ENCODE data around the gene HSPA12A. TPM values are rescaled to one million over a fixed set of nuclear protein-coding genes. Genes with fewer than 3 reads are reported as not detected.

HSPA12A gene
- total RNA-seq, 1 experiment from 2014 or later = 3.1 TPM

DNA sequence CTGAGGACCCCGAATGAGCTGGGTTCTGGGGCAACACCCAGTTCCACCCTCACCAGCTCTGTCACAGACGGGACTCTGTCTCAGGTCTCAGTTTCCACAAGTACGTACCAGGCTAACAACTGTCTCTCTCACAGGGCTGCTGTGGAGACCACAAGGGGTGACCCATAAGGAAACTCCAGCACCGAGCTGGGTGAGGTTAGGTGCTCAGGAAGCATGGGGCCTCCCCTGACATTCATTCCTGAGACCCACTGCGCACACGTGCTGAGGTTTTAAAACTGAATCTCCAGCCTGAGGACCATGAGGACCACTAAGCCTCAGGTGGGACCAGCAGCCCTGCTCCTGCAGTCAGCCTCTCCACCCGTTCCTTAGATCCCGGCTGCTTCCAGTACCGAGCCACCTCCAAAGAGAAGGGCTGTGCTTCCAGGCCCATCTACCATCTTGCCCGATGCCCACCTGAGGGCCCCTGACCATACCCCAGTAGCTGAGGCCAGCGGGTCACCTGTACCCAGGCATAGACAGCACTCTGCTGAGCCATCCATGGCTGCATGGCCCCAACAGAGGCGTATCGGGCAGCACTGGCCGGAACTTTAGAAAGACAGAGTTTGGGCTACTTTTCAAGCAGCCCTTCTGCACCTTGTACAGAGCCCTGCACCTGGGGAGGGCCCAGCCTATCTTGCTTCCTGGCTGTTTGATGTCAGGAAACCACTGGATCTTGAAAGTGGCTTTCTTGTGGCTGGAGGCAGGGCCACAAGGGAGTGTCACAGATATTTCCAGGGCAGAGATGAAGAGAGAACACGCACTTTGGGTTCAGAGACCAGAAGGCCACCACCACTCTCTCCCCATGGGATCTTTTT lies 18.7 kb downstream of the HSPA12A start:
- Histone ChIP-seq H3K27me3 (ENCODE audit: low read length) (no peaks in the 10 kb centered on the region), H4K20me1 (ENCODE audit: low read length) (no peaks in the 10 kb centered on the region), H3K9ac (ENCODE audit: low read length) (no peak overlapping the region), H3K27ac (ENCODE audit: low read length) (no peak overlapping the region), H2AFZ (ENCODE audit: low read length) (no peak overlapping the region), H3K4me3 (ENCODE audit: low read length) (no peak overlapping the region), H3K79me2 (ENCODE audit: low read length) (no peaks in the 10 kb centered on the region), H3F3A (ENCODE audit: low read length, unreplicated experiment) (no peaks in the 10 kb centered on the region), H3K9me3 (ENCODE audit: low read length) (no peaks in the 10 kb centered on the region), H3K36me3 (ENCODE audit: low read depth, low read length) (no peaks in the 10 kb centered on the region), H3K4me1 (ENCODE audit: insufficient read depth, low read length) (no peaks in the 10 kb centered on the region), H3K4me2 (ENCODE audit: low read length) (no peak overlapping the region), H3K9me2 (replicated peaks; ENCODE audit: low read length) (no peaks in the 10 kb centered on the region)
- CTCF ChIA-PET = no interaction called here
- TF ChIP-seq EZH2 (IDR thresholded peaks at IDR 0.05; ENCODE audit: low read length, unreplicated experiment) (no peak), EZH2phosphoT487 (IDR thresholded peaks at IDR 0.05; ENCODE audit: borderline replicate concordance, low read length) (no peak)
- TF ChIP-seq, protein P1, sequence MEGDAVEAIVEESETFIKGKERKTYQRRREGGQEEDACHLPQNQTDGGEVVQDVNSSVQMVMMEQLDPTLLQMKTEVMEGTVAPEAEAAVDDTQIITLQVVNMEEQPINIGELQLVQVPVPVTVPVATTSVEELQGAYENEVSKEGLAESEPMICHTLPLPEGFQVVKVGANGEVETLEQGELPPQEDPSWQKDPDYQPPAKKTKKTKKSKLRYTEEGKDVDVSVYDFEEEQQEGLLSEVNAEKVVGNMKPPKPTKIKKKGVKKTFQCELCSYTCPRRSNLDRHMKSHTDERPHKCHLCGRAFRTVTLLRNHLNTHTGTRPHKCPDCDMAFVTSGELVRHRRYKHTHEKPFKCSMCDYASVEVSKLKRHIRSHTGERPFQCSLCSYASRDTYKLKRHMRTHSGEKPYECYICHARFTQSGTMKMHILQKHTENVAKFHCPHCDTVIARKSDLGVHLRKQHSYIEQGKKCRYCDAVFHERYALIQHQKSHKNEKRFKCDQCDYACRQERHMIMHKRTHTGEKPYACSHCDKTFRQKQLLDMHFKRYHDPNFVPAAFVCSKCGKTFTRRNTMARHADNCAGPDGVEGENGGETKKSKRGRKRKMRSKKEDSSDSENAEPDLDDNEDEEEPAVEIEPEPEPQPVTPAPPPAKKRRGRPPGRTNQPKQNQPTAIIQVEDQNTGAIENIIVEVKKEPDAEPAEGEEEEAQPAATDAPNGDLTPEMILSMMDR (conservative IDR thresholded peaks at IDR 0.05; ENCODE audit: low read depth, low read length) = no peak
- BruUV-seq (replicated peaks) = no TSS peak
- intact Hi-C loops (cut with micrococcal nuclease) = no loop called here
- ATAC-seq (no peak), DNase-seq (no peak)
- POLR2A ChIA-PET (ENCODE audit: unreplicated experiment) = no interaction called here

DNA sequence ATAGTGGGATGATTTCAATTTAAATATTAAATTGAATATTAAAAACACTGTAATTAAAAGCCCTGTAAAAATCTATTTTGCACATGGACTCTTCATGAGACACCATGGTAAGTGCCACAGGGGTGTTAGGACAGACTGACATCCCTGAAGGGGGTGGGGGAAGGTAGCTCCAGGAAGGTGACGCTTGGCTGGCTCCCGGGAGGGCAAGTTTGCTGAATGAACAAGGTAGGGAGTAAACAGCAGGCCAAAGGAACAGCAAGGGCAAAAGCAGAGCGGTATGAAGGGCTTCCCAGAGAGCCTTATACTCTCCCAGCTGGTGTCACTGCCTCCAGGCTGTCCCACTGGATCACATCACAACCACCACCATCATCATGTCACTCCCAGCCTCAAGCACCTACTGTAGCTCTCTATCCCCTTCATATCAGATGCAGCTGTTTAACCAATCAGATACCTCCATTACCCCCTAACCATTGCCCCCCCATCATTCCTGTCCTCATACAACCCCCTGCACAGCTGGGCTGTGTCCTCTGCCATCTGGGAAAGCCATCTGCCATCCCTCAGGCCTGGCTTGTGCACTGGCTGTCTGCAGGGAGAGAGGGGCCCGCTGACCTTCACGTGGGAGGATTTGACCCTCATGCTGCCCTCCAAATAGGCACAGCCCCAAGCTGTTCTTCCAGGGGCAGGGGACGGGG lies 19.5 kb downstream of the HSPA12A start:
- no TSS peak for BruUV-seq (replicated peaks)
- Histone ChIP-seq H4K20me1 (ENCODE audit: low read length) (no peaks in the 10 kb centered on the region), H3K79me2 (ENCODE audit: low read length) (no peaks in the 10 kb centered on the region), H3K36me3 (ENCODE audit: low read depth, low read length) (no peaks in the 10 kb centered on the region), H3K4me1 (ENCODE audit: insufficient read depth, low read length) (no peaks in the 10 kb centered on the region), H3K4me3 (ENCODE audit: low read length) (no peak overlapping the region), H3K27me3 (ENCODE audit: low read length) (no peaks in the 10 kb centered on the region), H3K9ac (ENCODE audit: low read length) (no peak overlapping the region), H3K4me2 (ENCODE audit: low read length) (no peak overlapping the region), H3F3A (ENCODE audit: low read length, unreplicated experiment) (no peaks in the 10 kb centered on the region), H3K9me2 (replicated peaks; ENCODE audit: low read length) (no peaks in the 10 kb centered on the region), H3K27ac (ENCODE audit: low read length) (no peak overlapping the region), H2AFZ (ENCODE audit: low read length) (no peak overlapping the region), H3K9me3 (ENCODE audit: low read length) (no peaks in the 10 kb centered on the region)
- ATAC-seq = no peak
- TF ChIP-seq, protein P1 (conservative IDR thresholded peaks at IDR 0.05; ENCODE audit: low read depth, low read length) = no peak
- TF ChIP-seq EZH2phosphoT487 (IDR thresholded peaks at IDR 0.05; ENCODE audit: borderline replicate concordance, low read length) (no peak), EZH2 (IDR thresholded peaks at IDR 0.05; ENCODE audit: low read length, unreplicated experiment) (no peak)
- ChIA-PET POLR2A (ENCODE audit: unreplicated experiment) (no interaction called here), CTCF (no interaction called here)
- intact Hi-C loops (cut with micrococcal nuclease) = no loop called here
- DNase-seq = no peak
